Lower leg skin (tissue), 3 donors: Measurements from ENCODE around the gene AGRN.

Source experiments
- POLR2A ChIP-seq, 2 donors: fragments of 450-650 bp; IDR thresholded peaks; one replicate each; pipeline ENCODE4 v1.6.1; 2016 to 2017; ENCODE audit warnings: antibody characterized with exemption in 2 of 2, mild to moderate bottlenecking in 1 of 2, moderate library complexity in 1 of 2
- TF ChIP-seq, protein P1 (sequence below), 3 donors: fragments of 450-650 bp; IDR thresholded peaks; one replicate each; pipeline ENCODE4 v1.5.1; 2016; ENCODE audit warnings: antibody characterized with exemption in 3 of 3, mild to moderate bottlenecking in 3 of 3, moderate library complexity in 2 of 3

DNA sequence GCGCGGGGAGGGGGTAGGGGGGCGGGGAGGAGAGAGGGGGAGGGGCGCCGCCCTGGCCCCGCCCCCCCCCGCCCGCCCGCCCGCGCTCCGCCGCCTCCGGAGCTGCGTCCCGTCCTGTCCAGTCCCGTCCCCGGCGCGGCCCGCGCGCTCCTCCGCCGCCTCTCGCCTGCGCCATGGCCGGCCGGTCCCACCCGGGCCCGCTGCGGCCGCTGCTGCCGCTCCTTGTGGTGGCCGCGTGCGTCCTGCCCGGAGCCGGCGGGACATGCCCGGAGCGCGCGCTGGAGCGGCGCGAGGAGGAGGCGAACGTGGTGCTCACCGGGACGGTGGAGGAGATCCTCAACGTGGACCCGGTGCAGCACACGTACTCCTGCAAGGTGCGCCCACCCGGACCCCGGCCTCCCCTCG is at the start of gene AGRN:
- TF ChIP-seq, protein P1, sequence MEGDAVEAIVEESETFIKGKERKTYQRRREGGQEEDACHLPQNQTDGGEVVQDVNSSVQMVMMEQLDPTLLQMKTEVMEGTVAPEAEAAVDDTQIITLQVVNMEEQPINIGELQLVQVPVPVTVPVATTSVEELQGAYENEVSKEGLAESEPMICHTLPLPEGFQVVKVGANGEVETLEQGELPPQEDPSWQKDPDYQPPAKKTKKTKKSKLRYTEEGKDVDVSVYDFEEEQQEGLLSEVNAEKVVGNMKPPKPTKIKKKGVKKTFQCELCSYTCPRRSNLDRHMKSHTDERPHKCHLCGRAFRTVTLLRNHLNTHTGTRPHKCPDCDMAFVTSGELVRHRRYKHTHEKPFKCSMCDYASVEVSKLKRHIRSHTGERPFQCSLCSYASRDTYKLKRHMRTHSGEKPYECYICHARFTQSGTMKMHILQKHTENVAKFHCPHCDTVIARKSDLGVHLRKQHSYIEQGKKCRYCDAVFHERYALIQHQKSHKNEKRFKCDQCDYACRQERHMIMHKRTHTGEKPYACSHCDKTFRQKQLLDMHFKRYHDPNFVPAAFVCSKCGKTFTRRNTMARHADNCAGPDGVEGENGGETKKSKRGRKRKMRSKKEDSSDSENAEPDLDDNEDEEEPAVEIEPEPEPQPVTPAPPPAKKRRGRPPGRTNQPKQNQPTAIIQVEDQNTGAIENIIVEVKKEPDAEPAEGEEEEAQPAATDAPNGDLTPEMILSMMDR (IDR thresholded peaks at IDR 0.05), result no peak
- no peak for TF ChIP-seq POLR2A (IDR thresholded peaks at IDR 0.05)
